Natural killer cell treated with Interleukin-12 subunit alpha and Interleukin-12 subunit beta and Interleukin-15 and Interleukin-18, amount 100 ng/mL, for 72 hours (primary cell): Measurements from ENCODE around the gene ZMPSTE24. TPM values are rescaled to one million over a fixed set of nuclear protein-coding genes. Genes with fewer than 3 reads are reported as not detected.

Source experiments
- ATAC-seq, 2 donors: fragments of 150-1000 bp; cut with Tn5 transposase in 1 of 2; sonication (Bioruptor Pico), chemical (Tn5 transposase) in 1 of 2; 2 replicates each; pipeline ENCODE4 v1.10.0; 2021
- DNase-seq: peaks from one replicate; pipeline ENCODE4 v3.0.0; 2022; ENCODE audit warnings: low spot score
- H3K27ac Mint-ChIP-seq, 2 donors: 1 replicate in 1 of 2; 2 replicates in 1 of 2; pipeline ENCODE4 v1.8.0; 2022; ENCODE audit warnings: mixed read lengths in 2 of 2, mild to moderate bottlenecking in 1 of 2, moderate library complexity in 1 of 2
- H3K27me3 Mint-ChIP-seq, 2 donors: 1 replicate in 1 of 2; 2 replicates in 1 of 2; pipeline ENCODE4 v1.8.0; 2022; ENCODE audit warnings: mixed read lengths in 2 of 2
- H3K36me3 Mint-ChIP-seq: one replicate; pipeline ENCODE4 v1.8.0; 2022; ENCODE audit warnings: mixed read lengths
- H3K4me1 Mint-ChIP-seq, 2 donors: 1 replicate in 1 of 2; 2 replicates in 1 of 2; pipeline ENCODE4 v1.8.0; 2022; ENCODE audit warnings: low read depth in 2 of 2, mixed read lengths in 2 of 2, mild to moderate bottlenecking in 1 of 2
- H3K4me3 Mint-ChIP-seq: one replicate; pipeline ENCODE4 v1.8.0; 2022; ENCODE audit warnings: mixed read lengths
- H3K9me3 Mint-ChIP-seq: 2 replicates; pipeline ENCODE4 v1.8.0; 2022; ENCODE audit warnings: mixed read lengths
- total RNA-seq, 2 donors: library from RNA; stranded (reverse); gene quantifications; one replicate each; pipeline ENCODE4 v1.2.3, GENCODE V29; 2022

The ZMPSTE24 gene
- total RNA-seq, 2 donors from 2014 or later = 36.9 to 38.5 TPM

- ATAC-seq (no peak), DNase-seq (no peak)
- H3K27me3 Mint-ChIP-seq = no peaks in the 10 kb centered on the region
- no peaks in the 10 kb centered on the region for H3K9me3 Mint-ChIP-seq
- no peaks in the 10 kb centered on the region for H3K4me1 Mint-ChIP-seq
- H3K4me3 Mint-ChIP-seq = no peak overlapping the region
- H3K36me3 Mint-ChIP-seq = no peaks in the 10 kb centered on the region
- no peak overlapping the region for H3K27ac Mint-ChIP-seq
These were observed 44.4 kb downstream of the ZMPSTE24 start for GRCh38 chr1:40302475-40302874.

GRCh38 chr1:40303051-40303771 lies 45.2 kb downstream of the ZMPSTE24 start:
- Mint-ChIP-seq H3K4me3 (no peak overlapping the region), H3K27me3 (no peaks in the 10 kb centered on the region), H3K4me1 (no peaks in the 10 kb centered on the region), H3K9me3 (no peaks in the 10 kb centered on the region), H3K27ac (no peak overlapping the region), H3K36me3 (no peaks in the 10 kb centered on the region)
- DNase-seq = no peak
- ATAC-seq = no peak

GRCh38 chr1:40303790-40304189 lies 45.8 kb downstream of the ZMPSTE24 start:
- DNase-seq = no peak
- H3K36me3 Mint-ChIP-seq = no peaks in the 10 kb centered on the region
- no peak overlapping the region for H3K27ac Mint-ChIP-seq
- no peaks in the 10 kb centered on the region for H3K9me3 Mint-ChIP-seq
- no peaks in the 10 kb centered on the region for H3K4me1 Mint-ChIP-seq
- ATAC-seq = no peak
- no peak overlapping the region for H3K4me3 Mint-ChIP-seq
- no peaks in the 10 kb centered on the region for H3K27me3 Mint-ChIP-seq

GRCh38 chr1:40305451-40305850 lies 47.4 kb downstream of the ZMPSTE24 start:
- no peak overlapping the region for H3K27ac Mint-ChIP-seq
- ATAC-seq = no peak
- H3K36me3 Mint-ChIP-seq = no peaks in the 10 kb centered on the region
- no peaks in the 10 kb centered on the region for H3K4me1 Mint-ChIP-seq
- DNase-seq = no peak
- no peaks in the 10 kb centered on the region for H3K9me3 Mint-ChIP-seq
- no peak overlapping the region for H3K4me3 Mint-ChIP-seq
- no peaks in the 10 kb centered on the region for H3K27me3 Mint-ChIP-seq

- Mint-ChIP-seq H3K4me1 (no peaks in the 10 kb centered on the region), H3K36me3 (no peaks in the 10 kb centered on the region), H3K27me3 (no peaks in the 10 kb centered on the region), H3K9me3 (no peaks in the 10 kb centered on the region), H3K27ac (no peak overlapping the region), H3K4me3 (no peak overlapping the region)
- DNase-seq (no peak), ATAC-seq (no peak)
These were observed 47.8 kb downstream of the ZMPSTE24 start for GRCh38 chr1:40305871-40306270.

- H3K27me3 Mint-ChIP-seq = no peaks in the 10 kb centered on the region
- no peaks in the 10 kb centered on the region for H3K9me3 Mint-ChIP-seq
- DNase-seq = no peak
- no peak overlapping the region for H3K27ac Mint-ChIP-seq
- H3K4me3 Mint-ChIP-seq = no peak overlapping the region
- no peak for ATAC-seq
- no peaks in the 10 kb centered on the region for H3K4me1 Mint-ChIP-seq
- no peaks in the 10 kb centered on the region for H3K36me3 Mint-ChIP-seq
These were observed 48.3 kb downstream of the ZMPSTE24 start for GRCh38 chr1:40306296-40306695.

GRCh38 chr1:40307186-40307585 lies 49.1 kb downstream of the ZMPSTE24 start:
- no peaks in the 10 kb centered on the region for H3K4me1 Mint-ChIP-seq
- no peaks in the 10 kb centered on the region for H3K27me3 Mint-ChIP-seq
- H3K4me3 Mint-ChIP-seq = no peak overlapping the region
- H3K9me3 Mint-ChIP-seq = no peaks in the 10 kb centered on the region
- no peaks in the 10 kb centered on the region for H3K36me3 Mint-ChIP-seq
- ATAC-seq = no peak
- no peak for DNase-seq
- no peak overlapping the region for H3K27ac Mint-ChIP-seq

- H3K9me3 Mint-ChIP-seq = no peaks in the 10 kb centered on the region
- DNase-seq = no peak
- H3K27me3 Mint-ChIP-seq = no peaks in the 10 kb centered on the region
- no peak for ATAC-seq
- H3K27ac Mint-ChIP-seq = no peak overlapping the region
- H3K36me3 Mint-ChIP-seq = no peaks in the 10 kb centered on the region
- no peak overlapping the region for H3K4me3 Mint-ChIP-seq
- H3K4me1 Mint-ChIP-seq = no peaks in the 10 kb centered on the region
These were observed 50.1 kb downstream of the ZMPSTE24 start for GRCh38 chr1:40308036-40308727.

GRCh38 chr1:40309374-40310128 lies 51.5 kb downstream of the ZMPSTE24 start:
- no peaks in the 10 kb centered on the region for H3K36me3 Mint-ChIP-seq
- peaks cover 0 to 2% of the 10 kb centered on the region in 2 donors for H3K27me3 Mint-ChIP-seq
- peaks cover 0 to 2% of the 10 kb centered on the region in 2 donors for H3K4me1 Mint-ChIP-seq
- no peak overlapping the region for H3K27ac Mint-ChIP-seq
- DNase-seq = no peak
- H3K9me3 Mint-ChIP-seq = no peaks in the 10 kb centered on the region
- ATAC-seq = peak in 1 of 2 donors; percentile 21
- H3K4me3 Mint-ChIP-seq = no peak overlapping the region

GRCh38 chr1:40310129-40310461 lies 52.1 kb downstream of the ZMPSTE24 start:
- no peak overlapping the region for H3K27ac Mint-ChIP-seq

GRCh38 chr1:40310983-40311642 lies 53.1 kb downstream of the ZMPSTE24 start:
- peaks cover 6 to 7% of the 10 kb centered on the region in 2 donors for H3K4me1 Mint-ChIP-seq
- ATAC-seq = no peak
- H3K4me3 Mint-ChIP-seq = no peak overlapping the region
- H3K27me3 Mint-ChIP-seq = peaks cover 0 to 4% of the 10 kb centered on the region in 2 donors
- no peak overlapping the region for H3K27ac Mint-ChIP-seq
- DNase-seq = no peak
- no peaks in the 10 kb centered on the region for H3K9me3 Mint-ChIP-seq
- H3K36me3 Mint-ChIP-seq = no peaks in the 10 kb centered on the region

More at GRCh38 chr1:40310129-40310461, 52.1 kb downstream of the ZMPSTE24 start:
- Mint-ChIP-seq H3K4me1 (peaks cover 0 to 3% of the 10 kb centered on the region in 2 donors), H3K9me3 (no peaks in the 10 kb centered on the region), H3K36me3 (no peaks in the 10 kb centered on the region), H3K27me3 (peaks cover 0 to 2% of the 10 kb centered on the region in 2 donors), H3K4me3 (no peak overlapping the region)
- DNase-seq (no peak), ATAC-seq (no peak)

GRCh38 chr1:40311692-40312091 lies 53.7 kb downstream of the ZMPSTE24 start:
- H3K9me3 Mint-ChIP-seq = no peaks in the 10 kb centered on the region
- no peaks in the 10 kb centered on the region for H3K36me3 Mint-ChIP-seq
- ATAC-seq = no peak
- peak overlapping the region in 1 of 2 donors; percentile 66 for H3K27ac Mint-ChIP-seq
- peaks cover 0 to 4% of the 10 kb centered on the region in 2 donors for H3K27me3 Mint-ChIP-seq
- peaks cover 8 to 9% of the 10 kb centered on the region in 2 donors for H3K4me1 Mint-ChIP-seq
- no peak overlapping the region for H3K4me3 Mint-ChIP-seq
- no peak for DNase-seq

- ATAC-seq (peak in 1 of 2 donors; percentile 45), DNase-seq (no peak)
- H3K9me3 Mint-ChIP-seq = no peaks in the 10 kb centered on the region
- H3K27ac Mint-ChIP-seq = peak overlapping the region; percentile 66 to 67
- H3K36me3 Mint-ChIP-seq = no peaks in the 10 kb centered on the region
- H3K4me1 Mint-ChIP-seq = peaks cover 10 to 11% of the 10 kb centered on the region in 2 donors
- peak overlapping the region; percentile 39 for H3K4me3 Mint-ChIP-seq
- peaks cover 3 to 6% of the 10 kb centered on the region in 2 donors for H3K27me3 Mint-ChIP-seq
These were observed 54.5 kb downstream of the ZMPSTE24 start for GRCh38 chr1:40312238-40313205.
